AML-193 (cell line): ENCODE results near the gene EPB41L2.
"Not testable (repeated sequence)": the region's sequence is repeated elsewhere in the genome, so short reads cannot be mapped to it uniquely, and the experiment has no call there.

Source experiments
- DNase-seq, 2 experiments: peaks; one replicate each; lab custom pipeline; 2025; lab: John Stamatoyannopoulos, UW

The EPB41L2 gene

GRCh38 chr6:131036143-131036542 is 26.9 kb downstream of the EPB41L2 start:
- no peak for DNase-seq

- DNase-seq: no peak
Measured at GRCh38 chr6:131035582-131035981, 27.5 kb downstream of the EPB41L2 start.

GRCh38 chr6:131033631-131034030 is 29.4 kb downstream of the EPB41L2 start:
- DNase-seq: no peak

DNA sequence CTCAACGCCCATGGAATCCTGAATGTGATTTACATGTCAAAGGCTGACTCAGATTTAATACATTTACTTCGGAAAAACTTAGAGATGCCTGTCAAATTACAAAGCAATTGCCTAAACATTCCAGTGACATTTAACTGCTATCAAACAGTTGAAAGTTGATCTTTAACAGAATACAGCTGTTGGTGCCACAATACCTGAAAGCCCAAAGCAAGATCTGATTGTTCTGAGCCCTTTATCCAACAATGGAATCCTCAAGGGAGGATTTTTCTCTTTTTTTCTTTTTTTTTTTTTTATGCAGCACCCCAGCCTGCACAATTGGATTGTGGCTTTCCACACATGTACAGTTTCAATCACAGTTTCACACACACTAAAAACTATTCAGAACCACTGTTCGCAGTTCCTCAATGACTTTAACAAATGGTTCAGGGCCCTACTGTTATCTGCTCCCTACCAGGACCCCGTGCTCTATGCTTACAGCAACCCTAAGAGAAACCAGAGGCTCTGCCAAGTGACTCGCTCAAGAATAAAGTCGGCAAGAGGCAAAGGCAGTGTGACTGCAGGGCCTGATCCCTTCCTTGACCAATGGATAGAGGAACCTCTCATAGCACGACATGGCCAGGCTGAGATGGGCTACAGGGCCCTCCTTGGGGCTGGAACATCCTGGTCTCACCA is 33.3 kb downstream of the EPB41L2 start:
- DNase-seq: no peak

GRCh38 chr6:131027326-131027725 is 35.7 kb downstream of the EPB41L2 start:
- no peak for DNase-seq

GRCh38 chr6:131026243-131026642 is 36.8 kb downstream of the EPB41L2 start:
- no peak for DNase-seq

DNA sequence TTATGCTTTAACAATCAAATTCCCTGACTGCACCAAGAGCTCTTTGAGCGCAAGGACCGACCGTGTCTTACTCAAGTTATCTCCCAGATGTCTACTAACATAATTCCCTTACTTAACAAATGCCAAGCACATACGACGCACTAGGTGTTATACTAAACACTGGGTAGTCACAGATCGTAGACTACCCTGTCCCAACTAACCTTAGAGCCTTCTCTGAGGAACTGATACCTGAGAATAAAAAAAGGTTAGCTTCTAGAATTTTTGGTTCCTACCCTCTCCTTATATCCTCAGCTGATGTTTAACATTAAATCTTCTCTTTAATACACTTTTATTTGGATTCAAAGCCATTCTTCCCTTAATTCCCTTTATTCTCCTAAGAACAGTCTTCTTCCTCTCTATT is 38.5 kb downstream of the EPB41L2 start:
- DNase-seq: no peak

GRCh38 chr6:131023834-131024504 is 39.1 kb downstream of the EPB41L2 start:
- DNase-seq: no peak

GRCh38 chr6:131022691-131023090 is 40.4 kb downstream of the EPB41L2 start:
- DNase-seq: no peak

GRCh38 chr6:131017962-131018361 is 45.1 kb downstream of the EPB41L2 start:
- DNase-seq: no peak

- DNase-seq: no peak
Measured at GRCh38 chr6:131015630-131016263, 47.3 kb downstream of the EPB41L2 start.

- no peak for DNase-seq
Measured at GRCh38 chr6:131015025-131015591, 47.9 kb downstream of the EPB41L2 start.

DNA sequence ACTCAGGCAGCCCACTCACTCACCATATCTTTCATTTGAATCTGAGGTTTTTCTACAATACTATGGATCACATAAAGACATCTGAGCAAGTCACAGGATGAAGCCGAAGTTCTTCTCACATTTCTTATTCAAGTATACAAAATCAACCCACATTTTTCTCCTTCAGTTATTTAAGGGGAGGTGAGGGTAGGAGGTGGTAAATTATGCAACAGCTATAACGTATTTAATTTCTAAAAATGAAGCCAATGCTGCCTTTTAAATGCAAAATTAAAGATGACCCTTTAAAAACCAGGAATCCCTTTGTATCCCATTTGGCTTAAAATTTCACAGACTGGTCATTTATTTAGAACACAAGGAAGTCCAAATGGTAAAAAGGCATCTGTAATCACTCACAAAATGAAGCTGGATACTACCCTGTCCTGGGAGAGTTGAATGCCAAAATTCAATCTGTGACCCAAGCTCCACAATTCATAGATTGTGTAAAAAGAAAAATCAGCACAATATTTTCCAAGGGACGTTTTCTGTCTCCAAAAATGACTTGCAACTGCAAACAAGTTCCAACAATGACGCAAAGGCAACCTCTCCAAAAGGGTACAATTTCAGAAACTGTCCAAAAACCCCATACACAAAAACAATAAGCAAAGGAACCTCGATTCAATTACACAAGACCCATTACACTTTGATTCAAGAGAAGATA is 48.8 kb downstream of the EPB41L2 start:
- DNase-seq: no peak

GRCh38 chr6:131013495-131013894 is 49.5 kb downstream of the EPB41L2 start:
- DNase-seq: no peak

DNA sequence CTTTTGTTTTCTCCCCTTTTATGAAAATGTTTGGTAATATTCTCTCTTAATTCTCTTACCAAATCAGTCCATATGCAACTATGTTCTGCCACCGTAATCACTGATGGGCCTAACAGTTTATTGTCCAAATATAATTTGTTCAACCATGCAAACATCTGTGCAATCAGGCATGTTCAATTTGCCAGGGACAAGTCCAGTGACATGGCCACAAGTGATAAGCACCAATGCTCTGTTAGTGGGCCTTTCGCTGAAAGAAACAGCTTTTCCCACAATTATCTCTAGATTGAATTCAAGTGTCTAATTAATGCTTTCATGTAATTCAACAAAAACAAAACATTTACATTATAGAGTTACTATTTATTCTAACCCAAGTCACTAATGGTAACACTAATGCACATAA is 53.3 kb downstream of the EPB41L2 start:
- no peak for DNase-seq

DNA sequence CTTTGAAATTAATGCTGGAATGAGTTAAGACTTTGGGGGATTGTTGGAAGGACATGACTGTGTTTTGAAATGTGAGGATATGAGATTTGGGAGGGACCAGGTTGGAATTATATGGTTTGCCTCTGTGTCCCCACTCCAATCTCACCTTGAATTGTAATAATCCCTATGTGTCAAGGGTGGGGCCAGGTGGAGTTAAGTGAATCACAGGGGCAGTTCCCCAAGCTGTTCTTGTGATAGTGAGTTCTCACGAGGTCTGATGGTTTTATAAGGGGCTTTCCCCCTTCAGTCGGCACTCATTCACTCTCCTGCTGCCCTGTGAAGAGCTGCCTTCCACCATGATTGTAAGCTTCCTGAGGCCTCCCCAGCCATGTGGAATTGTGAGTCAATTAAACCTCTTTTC is 54.1 kb downstream of the EPB41L2 start:
- not testable (repeated sequence) for DNase-seq

DNA sequence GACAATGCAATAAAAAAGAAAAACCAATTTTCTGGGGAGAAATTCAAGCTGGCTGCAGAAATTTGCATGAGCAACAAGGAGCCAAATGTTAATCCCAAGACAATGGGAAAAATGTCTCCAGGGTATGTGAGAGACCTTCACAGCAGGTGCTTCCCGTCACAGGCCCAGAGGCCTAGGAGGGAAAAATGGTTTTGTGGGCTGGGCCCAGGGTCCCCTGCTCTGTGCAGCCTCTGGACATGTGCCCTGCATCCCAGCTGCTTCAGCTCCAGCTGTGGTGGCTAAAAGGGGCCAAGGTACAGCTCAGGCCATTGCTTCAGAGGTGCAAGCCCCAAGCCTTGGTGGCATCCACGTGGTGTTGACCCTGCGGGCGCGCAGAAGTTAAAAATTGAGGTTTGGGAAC is 55.1 kb downstream of the EPB41L2 start:
- DNase-seq: not testable (repeated sequence)

GRCh38 chr6:131007286-131007685 is 55.8 kb downstream of the EPB41L2 start:
- DNase-seq: no peak

DNA sequence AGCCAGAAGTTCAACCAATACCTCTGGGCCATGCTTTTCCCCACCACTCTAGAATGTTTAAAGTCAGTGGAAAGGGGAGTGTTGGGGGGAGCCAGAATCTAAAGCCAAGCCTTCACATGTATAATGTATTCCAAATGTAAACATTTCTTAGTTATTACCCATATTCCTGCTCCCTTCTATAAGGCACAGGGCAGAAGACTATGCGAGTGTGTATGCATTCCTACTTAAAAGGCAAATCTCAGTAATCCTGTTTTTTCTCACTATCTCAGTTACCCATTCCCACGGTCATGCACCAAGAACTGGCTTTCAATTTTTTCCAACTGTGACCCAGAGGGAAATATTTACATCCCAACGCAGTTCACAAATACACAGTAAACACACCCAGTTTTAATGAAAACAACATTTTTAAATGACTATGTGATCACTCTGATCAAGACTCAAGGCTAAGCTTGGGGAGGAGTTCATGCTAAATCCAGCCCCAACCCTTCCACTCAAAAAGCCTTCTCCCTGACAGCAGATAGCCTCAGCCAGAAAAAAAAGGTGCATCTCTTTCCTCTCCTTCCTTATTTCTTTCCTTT is 57.5 kb downstream of the EPB41L2 start:
- no peak for DNase-seq

GRCh38 chr6:131004936-131005335 is 58.1 kb downstream of the EPB41L2 start:
- DNase-seq: no peak

DNA sequence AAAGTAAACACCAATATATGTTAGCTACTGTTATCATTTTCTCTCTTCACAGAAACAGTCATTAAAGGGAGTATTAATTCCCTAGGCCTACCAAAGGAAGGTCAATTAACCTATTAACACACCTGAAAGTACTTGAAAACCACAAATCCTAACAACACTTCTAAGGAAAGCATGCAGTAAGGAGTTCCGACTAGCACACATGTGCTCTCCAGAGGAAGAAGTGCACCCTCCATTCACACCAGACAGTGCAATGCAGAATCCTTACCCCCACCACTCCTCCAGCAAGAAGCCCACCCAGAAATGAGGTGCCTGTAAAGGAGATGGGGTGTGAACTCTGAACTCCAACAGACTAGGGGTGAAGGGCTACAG is 58.7 kb downstream of the EPB41L2 start:
- no peak for DNase-seq
